ENCODE results near the gene ARHGAP21. TPM values are rescaled to one million over a fixed set of nuclear protein-coding genes. Genes with fewer than 3 reads are reported as not detected.

The ARHGAP21 gene
- total RNA-seq, 4 donors from 2014 or later: 104 to 128 (median 114) TPM

DNA sequence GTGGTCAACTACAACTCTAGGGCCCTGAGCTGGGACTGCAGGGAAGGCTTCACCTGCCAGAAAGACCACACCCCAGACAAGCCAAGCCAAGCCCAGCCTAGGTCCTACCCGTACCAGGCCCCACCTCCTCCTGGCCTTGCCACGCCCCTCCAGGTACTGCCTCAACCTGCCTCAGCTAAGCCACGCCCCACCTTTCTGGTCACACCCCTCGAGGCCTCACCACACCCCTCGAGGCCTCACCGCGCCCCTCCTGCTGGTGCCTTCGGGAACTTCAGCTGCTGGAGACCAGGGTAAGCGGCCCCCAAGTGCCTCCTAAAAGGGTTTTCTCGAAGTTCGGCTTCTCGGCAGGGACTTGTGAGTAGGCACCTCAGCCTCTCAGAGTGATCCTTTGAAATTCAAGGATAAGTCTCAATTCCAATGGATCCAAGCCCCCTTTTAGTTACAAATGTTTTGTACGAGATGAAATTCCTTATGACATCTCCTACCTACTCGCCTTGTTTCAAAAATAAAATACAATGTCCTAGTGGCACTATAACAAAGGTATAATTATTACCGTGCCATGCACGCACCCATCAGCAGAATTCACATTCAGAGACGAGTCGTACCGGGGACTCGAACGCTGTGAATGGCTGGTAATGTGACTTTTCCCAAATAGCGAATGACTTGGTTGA lies 171.2 kb downstream of the ARHGAP21 start:
- DNase-seq (ENCODE audit: low spot score): no peak
- no peak for TF ChIP-seq CTCF (IDR thresholded peaks at IDR 0.05)
- ATAC-seq (ENCODE audit: low FRiP score): no peak

DNA sequence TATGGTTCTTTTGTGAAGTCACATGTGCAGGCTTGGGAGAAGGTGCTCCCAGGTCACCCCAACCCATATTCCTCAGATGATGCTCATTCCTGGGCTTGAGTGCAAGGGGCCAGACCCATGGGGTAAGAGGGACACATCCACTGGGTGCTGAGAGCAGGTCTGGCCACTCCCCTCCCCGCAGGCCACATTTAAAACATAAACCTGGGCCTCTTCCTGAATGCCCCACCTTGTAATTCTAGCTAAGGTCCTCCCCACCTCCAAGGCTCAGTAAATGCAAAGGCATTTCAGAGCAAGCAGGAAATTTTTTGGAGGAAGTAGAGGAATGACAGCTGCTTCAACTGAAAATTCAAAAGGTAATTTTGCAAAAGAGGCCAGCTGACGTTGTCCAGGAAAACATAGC lies 172.5 kb downstream of the ARHGAP21 start:
- DNase-seq (ENCODE audit: low spot score) (no peak), ATAC-seq (ENCODE audit: low FRiP score) (no peak)
- no peak for TF ChIP-seq CTCF (IDR thresholded peaks at IDR 0.05)

- TF ChIP-seq CTCF (IDR thresholded peaks at IDR 0.05): no peak
- no peak for ATAC-seq (ENCODE audit: low FRiP score)
- DNase-seq (ENCODE audit: low spot score): no peak
Measured at GRCh38 chr10:24550680-24551079, 173.0 kb downstream of the ARHGAP21 start.

GRCh38 chr10:24545585-24545984 lies 178.1 kb downstream of the ARHGAP21 start:
- ATAC-seq (ENCODE audit: low FRiP score) (no peak), DNase-seq (ENCODE audit: low spot score) (no peak)
- no peak for TF ChIP-seq CTCF (IDR thresholded peaks at IDR 0.05)

DNA sequence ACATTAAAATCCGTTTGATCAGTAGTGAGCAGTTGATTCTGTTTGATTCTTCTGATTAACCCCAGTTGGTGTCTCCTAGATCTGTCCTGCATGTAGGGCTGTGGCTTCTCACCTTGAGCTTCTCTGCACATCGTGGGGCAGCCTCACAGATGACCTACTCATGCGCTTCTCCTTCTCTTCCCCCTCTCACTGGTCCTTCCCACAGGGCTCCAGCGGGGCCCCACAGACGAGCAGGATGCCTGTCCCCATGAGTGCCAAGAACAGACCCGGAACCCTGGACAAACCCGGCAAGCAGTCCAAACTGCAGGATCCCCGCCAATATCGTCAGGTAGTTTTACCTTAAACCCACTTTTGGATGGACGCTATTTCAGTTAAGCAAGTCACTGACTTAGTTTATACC lies 178.9 kb downstream of the ARHGAP21 start:
- no peak for DNase-seq (ENCODE audit: low spot score)
- no peak for TF ChIP-seq CTCF (IDR thresholded peaks at IDR 0.05)
- ATAC-seq (ENCODE audit: low FRiP score): no peak

- ATAC-seq (ENCODE audit: low FRiP score) (no peak), DNase-seq (ENCODE audit: low spot score) (no peak)
- no peak for TF ChIP-seq CTCF (IDR thresholded peaks at IDR 0.05)
Measured at GRCh38 chr10:24542314-24543270, 181.1 kb downstream of the ARHGAP21 start.

Data from omental fat pad (tissue), 4 donors.